ENCODE data around the gene AGGF1.

GRCh38 chr5:77083088-77083487 is 52.9 kb downstream of the AGGF1 start:
- TF ChIP-seq CTCF (IDR thresholded peaks at IDR 0.05) (no peak), EZH2phosphoT487 (IDR thresholded peaks at IDR 0.05) (no peak)
